A549 (cell line): ENCODE results near the gene EPHB1. TPM values are rescaled to one million over a fixed set of nuclear protein-coding genes. Genes with fewer than 3 reads are reported as not detected.

ENCODE experiments used
- ATAC-seq, 2 experiments: fragments of 200-7000 bp in 1 of 2; fragments of >200 bp in 1 of 2; cut with Nextera tagmentation in 1 of 2; cut with Tn5 transposase in 1 of 2; 3 replicates each; pipeline versions ENCODE4 v1.8.0 to v1.9.1; 2018 to 2020; ENCODE audit warnings: mild to moderate bottlenecking in 1 of 2, moderate library complexity in 1 of 2
- CTCF ChIA-PET: fragments of 300-600 bp; sonication (Branson Sonifier 250); formaldehyde crosslinking; extraction: SDS; loops from one replicate; lab custom pipeline; 2021; ENCODE audit warnings: antibody characterized with exemption, inconsistent platforms; lab: Yijun Ruan, JAX
- POLR2A ChIA-PET: fragments of 350-600 bp; formaldehyde crosslinking; extraction: SDS; loops from one replicate; lab custom pipeline; 2021; ENCODE audit warnings: antibody characterized with exemption, inconsistent platforms; lab: Yijun Ruan, JAX
- DNase-seq, 2 experiments: peaks; one replicate each; pipeline versions ENCODE4 v3.0.0 to v3.0.0-alpha.2; 2011 to 2016; ENCODE audit warnings: low read depth in 1 of 2, low spot score in 1 of 2
- FAIRE-seq: peaks from 2 replicates; lab custom pipeline; 2011; peaks lifted over from hg19 to GRCh38; lab: Jason Lieb, UNC
- H3K27ac ChIP-seq, 2 experiments: fragments of >200 bp; sonication (Bioruptor Twin); formaldehyde crosslinking; 3 replicates each; pipeline ENCODE4 v1.5.1; 2016 to 2017
- H3K4me1 ChIP-seq: fragments of >200 bp; sonication (Bioruptor Twin); formaldehyde crosslinking; 3 replicates; pipeline ENCODE4 v1.6.1; 2016
- H3K4me2 ChIP-seq: fragments of >200 bp; sonication (Bioruptor Twin); formaldehyde crosslinking; 3 replicates; pipeline ENCODE4 v1.6.1; 2016
- H3K4me3 ChIP-seq: fragments of >200 bp; sonication (Bioruptor Twin); formaldehyde crosslinking; 3 replicates; pipeline ENCODE4 v1.5.1; 2016
- H3K9me3 ChIP-seq: fragments of >200 bp; sonication (Bioruptor Twin); formaldehyde crosslinking; 3 replicates; pipeline ENCODE4 v1.6.1; 2016
- CHD4 ChIP-seq: fragments of 200-600 bp; sonication (generic); IDR thresholded peaks from 2 replicates; pipeline ENCODE4 v1.6.1; 2016; ENCODE audit warnings: antibody characterized with exemption, mild to moderate bottlenecking, borderline replicate concordance
- EHMT2 ChIP-seq: fragments of 200-600 bp; sonication (generic); IDR thresholded peaks from 2 replicates; pipeline ENCODE4 v1.6.1; 2016; ENCODE audit warnings: antibody characterized with exemption, low read depth, mild to moderate bottlenecking, moderate library complexity
- EP300 ChIP-seq, 2 experiments: fragments of >200 bp; sonication (Bioruptor Twin); formaldehyde crosslinking; IDR thresholded peaks; 2 replicates in 1 of 2; 3 replicates in 1 of 2; pipeline ENCODE4 v1.6.1; 2016 to 2017
- FOSB ChIP-seq: fragments of 250-450 bp; sonication (Bioruptor Pico); IDR thresholded peaks from 2 replicates; pipeline ENCODE4 v1.5.0; 2020; ENCODE audit warnings: mild to moderate bottlenecking, moderate library complexity
- FOXS1 ChIP-seq: fragments of 250-450 bp; sonication (Bioruptor Pico); IDR thresholded peaks from 2 replicates; pipeline ENCODE4 v1.5.0; 2020; ENCODE audit warnings: mild to moderate bottlenecking, moderate library complexity
- HOXA7 ChIP-seq: fragments of 250-450 bp; sonication (Bioruptor Pico); IDR thresholded peaks from 2 replicates; pipeline ENCODE4 v1.5.0; 2020; ENCODE audit warnings: mild to moderate bottlenecking, moderate library complexity
- HOXB13 ChIP-seq: fragments of 250-450 bp; sonication (Bioruptor Pico); IDR thresholded peaks from 2 replicates; pipeline ENCODE4 v1.5.0; 2020; ENCODE audit warnings: low read depth, mild to moderate bottlenecking, moderate library complexity
- JUNB ChIP-seq: fragments of >200 bp; sonication (Bioruptor Twin); formaldehyde crosslinking; IDR thresholded peaks from 2 replicates; pipeline ENCODE4 v1.6.1; 2016
- KDM5A ChIP-seq: fragments of 200-600 bp; sonication (generic); IDR thresholded peaks from 2 replicates; pipeline ENCODE4 v1.6.1; 2016; ENCODE audit warnings: antibody characterized with exemption, mild to moderate bottlenecking
- MAFK ChIP-seq: fragments of 450-650 bp; IDR thresholded peaks from 2 replicates; pipeline ENCODE4 v1.6.1; 2014; ENCODE audit not compliant: partially characterized antibody
- RARB ChIP-seq: fragments of 250-450 bp; sonication (Bioruptor Pico); IDR thresholded peaks from 2 replicates; pipeline ENCODE4 v1.8.0; 2021; ENCODE audit warnings: mild to moderate bottlenecking, moderate library complexity
- RCOR1 ChIP-seq: fragments of 150-350 bp; IDR thresholded peaks from 2 replicates; pipeline ENCODE4 v1.6.1; 2014; ENCODE audit warnings: antibody characterized with exemption, low read length, low read depth
- SREBF2 ChIP-seq: fragments of 450-650 bp; IDR thresholded peaks from 2 replicates; pipeline ENCODE4 v1.6.1; 2014; ENCODE audit warnings: mild to moderate bottlenecking, moderate library complexity
- ZC3H11A ChIP-seq: fragments of 450-650 bp; IDR thresholded peaks from 2 replicates; pipeline ENCODE4 v1.6.1; 2014; ENCODE audit warnings: antibody characterized with exemption, mild to moderate bottlenecking
- ZSCAN20 ChIP-seq: fragments of 250-450 bp; sonication (Bioruptor Pico); IDR thresholded peaks from 2 replicates; pipeline ENCODE4 v1.8.0; 2022; ENCODE audit warnings: mild to moderate bottlenecking, moderate library complexity
- WGBS: methylation state at CpG from one replicate; pipeline ENCODE4 v1.1.6; 2017; ENCODE audit errors: missing lambda C conversion rate; 5-methylcytosine and 5-hydroxymethylcytosine counted together
- polyA plus RNA-seq, 4 experiments: library from polyadenylated mRNA; depleted of rRNA in 3 of 4; stranded (reverse); fragments of >200 nt; fragmentation: RNase III in 1 of 4; extraction: RNeasy Plus Mini Kit Qiagen cat#74134 plus additional on column Dnase treatment in 1 of 4; gene quantifications; 2 replicates in 3 of 4; 3 replicates in 1 of 4; pipeline ENCODE4 v1.2.3, GENCODE V29; 2011 to 2017
- TF ChIP-seq, protein P1 (sequence below): IDR thresholded peaks from 2 replicates; pipeline ENCODE4 v1.6.1; 2012
- TF ChIP-seq, protein P2 (sequence below): fragments of >200 bp; sonication (Bioruptor Twin); formaldehyde crosslinking; IDR thresholded peaks from 2 replicates; pipeline ENCODE4 v1.6.1; 2016
- TF ChIP-seq, protein P3 (sequence below): fragments of 200-600 bp; sonication (generic); IDR thresholded peaks from 2 replicates; pipeline ENCODE4 v1.6.1; 2016; ENCODE audit warnings: antibody characterized with exemption, mild to moderate bottlenecking, moderate library complexity
- TF ChIP-seq, protein P4 (sequence below): fragments of 450-650 bp; IDR thresholded peaks from 2 replicates; pipeline ENCODE4 v1.6.1; 2014; ENCODE audit warnings: antibody characterized with exemption
- TF ChIP-seq, protein P5 (sequence below): fragments of 250-450 bp; sonication (Bioruptor Pico); IDR thresholded peaks from 2 replicates; pipeline ENCODE4 v1.5.0; 2020; ENCODE audit warnings: low read depth, mild to moderate bottlenecking, moderate library complexity
- TF ChIP-seq, protein P6 (sequence below): fragments of 250-450 bp; sonication (Bioruptor Pico); IDR thresholded peaks from 2 replicates; pipeline ENCODE4 v1.5.0; 2021; ENCODE audit warnings: mild to moderate bottlenecking, moderate library complexity, borderline replicate concordance

The EPHB1 gene
- polyA plus RNA-seq, 2 of the 4 experiments (the other 2 are of a cell fraction): 0.18 to 0.21 TPM

DNA sequence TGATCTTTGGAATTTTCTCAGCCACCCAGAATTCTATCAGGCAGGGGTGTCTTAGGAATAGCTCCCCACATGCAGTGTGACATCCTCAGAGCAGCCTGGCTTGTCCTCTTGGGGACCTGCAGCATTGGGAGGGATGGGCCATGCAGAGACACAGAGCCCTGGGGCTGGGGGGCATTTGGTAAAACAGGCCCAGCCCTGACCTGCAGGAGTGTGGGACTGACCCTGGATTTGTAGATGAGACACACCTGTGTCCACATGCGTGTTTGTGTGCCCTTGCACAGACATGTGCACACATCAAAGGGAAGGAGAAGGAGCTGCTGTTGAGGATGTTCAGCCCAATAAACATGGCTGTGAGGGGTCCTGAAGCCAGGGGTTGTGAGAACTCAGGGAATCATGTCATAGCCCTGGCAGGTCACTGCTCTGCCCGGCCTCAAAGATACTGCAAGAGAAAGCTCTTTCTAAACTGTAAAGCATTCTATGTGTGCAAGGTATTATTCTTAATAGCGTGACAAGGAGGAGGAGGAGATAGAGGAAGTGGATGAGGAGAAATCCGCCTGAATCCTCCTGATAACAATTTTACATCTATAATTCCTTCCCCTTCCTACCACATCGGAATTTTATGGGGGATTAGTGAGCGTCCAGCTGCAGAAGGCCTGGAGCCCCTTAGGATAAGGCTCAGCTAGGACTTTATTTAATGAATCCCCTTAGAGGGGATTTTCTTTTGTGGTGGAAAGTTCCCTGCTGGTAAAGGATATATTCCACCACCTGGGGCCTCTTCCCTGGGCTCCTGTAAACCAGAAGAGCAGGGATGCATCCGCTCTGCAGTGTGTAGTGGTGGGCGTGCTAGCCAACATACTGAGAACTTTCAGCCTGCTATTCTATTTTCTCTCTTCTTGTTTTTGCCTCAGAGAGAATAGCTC, 245.5 kb downstream of the EPHB1 start:
- Histone ChIP-seq H3K27ac (no peak overlapping the region), H3K9me3 (no peaks in the 10 kb centered on the region), H3K4me3 (no peak overlapping the region), H3K4me1 (no peaks in the 10 kb centered on the region), H3K4me2 (no peak overlapping the region)
- DNase-seq (no peak), FAIRE-seq (no peak), ATAC-seq (no peak)
- POLR2A ChIA-PET: no interaction called here
- TF ChIP-seq, protein P1, sequence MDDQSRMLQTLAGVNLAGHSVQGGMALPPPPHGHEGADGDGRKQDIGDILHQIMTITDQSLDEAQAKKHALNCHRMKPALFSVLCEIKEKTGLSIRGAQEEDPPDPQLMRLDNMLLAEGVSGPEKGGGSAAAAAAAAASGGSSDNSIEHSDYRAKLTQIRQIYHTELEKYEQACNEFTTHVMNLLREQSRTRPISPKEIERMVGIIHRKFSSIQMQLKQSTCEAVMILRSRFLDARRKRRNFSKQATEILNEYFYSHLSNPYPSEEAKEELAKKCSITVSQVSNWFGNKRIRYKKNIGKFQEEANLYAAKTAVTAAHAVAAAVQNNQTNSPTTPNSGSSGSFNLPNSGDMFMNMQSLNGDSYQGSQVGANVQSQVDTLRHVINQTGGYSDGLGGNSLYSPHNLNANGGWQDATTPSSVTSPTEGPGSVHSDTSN: no peak
- TF ChIP-seq, protein P2, sequence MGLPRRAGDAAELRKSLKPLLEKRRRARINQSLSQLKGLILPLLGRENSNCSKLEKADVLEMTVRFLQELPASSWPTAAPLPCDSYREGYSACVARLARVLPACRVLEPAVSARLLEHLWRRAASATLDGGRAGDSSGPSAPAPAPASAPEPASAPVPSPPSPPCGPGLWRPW: no peak
- TF ChIP-seq HOXB13 (CRISPR knock-in tag) (no peak), ZC3H11A (no peak), FOXS1 (CRISPR knock-in tag) (no peak)
- TF ChIP-seq, all 56 proteins: peak for 0
- WGBS: 46% methylated on average over 7 of the region's 8 CpGs
- CTCF ChIA-PET: interaction anchor here (1.1 kb wide), 1 partner anchor 23 kb away, joined by 3 read pairs; no protein-coding TSS in a partner anchor

DNA sequence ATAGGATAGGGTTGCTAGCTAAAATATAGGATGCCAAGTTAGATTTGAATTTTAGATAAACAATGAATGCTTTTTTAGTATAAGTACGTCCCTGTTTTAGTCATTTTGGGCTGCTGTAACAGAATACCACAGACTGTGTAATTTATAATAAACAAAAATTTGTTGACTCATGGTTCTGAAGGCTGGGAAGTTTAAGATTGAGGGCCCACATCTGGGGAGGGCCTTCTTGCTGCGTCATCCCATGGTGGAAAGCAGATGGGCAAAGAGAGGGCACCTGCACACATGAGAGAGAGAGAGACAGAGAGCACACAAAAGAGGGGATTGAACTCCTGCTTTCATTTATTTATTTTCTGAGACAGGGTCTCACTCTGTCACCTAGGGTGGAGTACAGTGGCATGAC, 246.5 kb downstream of the EPHB1 start:
- no peaks in the 10 kb centered on the region for H3K4me1 ChIP-seq
- no peak for TF ChIP-seq RARB (CRISPR knock-in tag)
- TF ChIP-seq ZSCAN20 (CRISPR knock-in tag): no peak
- TF ChIP-seq, protein P3, sequence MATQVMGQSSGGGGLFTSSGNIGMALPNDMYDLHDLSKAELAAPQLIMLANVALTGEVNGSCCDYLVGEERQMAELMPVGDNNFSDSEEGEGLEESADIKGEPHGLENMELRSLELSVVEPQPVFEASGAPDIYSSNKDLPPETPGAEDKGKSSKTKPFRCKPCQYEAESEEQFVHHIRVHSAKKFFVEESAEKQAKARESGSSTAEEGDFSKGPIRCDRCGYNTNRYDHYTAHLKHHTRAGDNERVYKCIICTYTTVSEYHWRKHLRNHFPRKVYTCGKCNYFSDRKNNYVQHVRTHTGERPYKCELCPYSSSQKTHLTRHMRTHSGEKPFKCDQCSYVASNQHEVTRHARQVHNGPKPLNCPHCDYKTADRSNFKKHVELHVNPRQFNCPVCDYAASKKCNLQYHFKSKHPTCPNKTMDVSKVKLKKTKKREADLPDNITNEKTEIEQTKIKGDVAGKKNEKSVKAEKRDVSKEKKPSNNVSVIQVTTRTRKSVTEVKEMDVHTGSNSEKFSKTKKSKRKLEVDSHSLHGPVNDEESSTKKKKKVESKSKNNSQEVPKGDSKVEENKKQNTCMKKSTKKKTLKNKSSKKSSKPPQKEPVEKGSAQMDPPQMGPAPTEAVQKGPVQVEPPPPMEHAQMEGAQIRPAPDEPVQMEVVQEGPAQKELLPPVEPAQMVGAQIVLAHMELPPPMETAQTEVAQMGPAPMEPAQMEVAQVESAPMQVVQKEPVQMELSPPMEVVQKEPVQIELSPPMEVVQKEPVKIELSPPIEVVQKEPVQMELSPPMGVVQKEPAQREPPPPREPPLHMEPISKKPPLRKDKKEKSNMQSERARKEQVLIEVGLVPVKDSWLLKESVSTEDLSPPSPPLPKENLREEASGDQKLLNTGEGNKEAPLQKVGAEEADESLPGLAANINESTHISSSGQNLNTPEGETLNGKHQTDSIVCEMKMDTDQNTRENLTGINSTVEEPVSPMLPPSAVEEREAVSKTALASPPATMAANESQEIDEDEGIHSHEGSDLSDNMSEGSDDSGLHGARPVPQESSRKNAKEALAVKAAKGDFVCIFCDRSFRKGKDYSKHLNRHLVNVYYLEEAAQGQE: no peak
- TF ChIP-seq, protein P4, sequence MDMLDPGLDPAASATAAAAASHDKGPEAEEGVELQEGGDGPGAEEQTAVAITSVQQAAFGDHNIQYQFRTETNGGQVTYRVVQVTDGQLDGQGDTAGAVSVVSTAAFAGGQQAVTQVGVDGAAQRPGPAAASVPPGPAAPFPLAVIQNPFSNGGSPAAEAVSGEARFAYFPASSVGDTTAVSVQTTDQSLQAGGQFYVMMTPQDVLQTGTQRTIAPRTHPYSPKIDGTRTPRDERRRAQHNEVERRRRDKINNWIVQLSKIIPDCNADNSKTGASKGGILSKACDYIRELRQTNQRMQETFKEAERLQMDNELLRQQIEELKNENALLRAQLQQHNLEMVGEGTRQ: no peak
- no peak for TF ChIP-seq EP300 (IDR thresholded peaks at IDR 0.05)
- no peak for TF ChIP-seq EHMT2
- no peak for TF ChIP-seq FOSB (CRISPR knock-in tag)
- no peak for TF ChIP-seq HOXA7 (CRISPR knock-in tag)
- no peak for TF ChIP-seq SREBF2
- CTCF ChIA-PET: interaction anchor here (1.1 kb wide), 1 partner anchor 24 kb away, joined by 3 read pairs; no protein-coding TSS in a partner anchor
- no peak overlapping the region for H3K4me3 ChIP-seq
- ATAC-seq (no peak), FAIRE-seq (no peak), DNase-seq (no peak)
- POLR2A ChIA-PET: no interaction called here
- no peak overlapping the region for H3K27ac ChIP-seq
- no peak overlapping the region for H3K4me2 ChIP-seq
- no peaks in the 10 kb centered on the region for H3K9me3 ChIP-seq
- WGBS: 41% methylated on average over 2 of the region's 2 CpGs

DNA sequence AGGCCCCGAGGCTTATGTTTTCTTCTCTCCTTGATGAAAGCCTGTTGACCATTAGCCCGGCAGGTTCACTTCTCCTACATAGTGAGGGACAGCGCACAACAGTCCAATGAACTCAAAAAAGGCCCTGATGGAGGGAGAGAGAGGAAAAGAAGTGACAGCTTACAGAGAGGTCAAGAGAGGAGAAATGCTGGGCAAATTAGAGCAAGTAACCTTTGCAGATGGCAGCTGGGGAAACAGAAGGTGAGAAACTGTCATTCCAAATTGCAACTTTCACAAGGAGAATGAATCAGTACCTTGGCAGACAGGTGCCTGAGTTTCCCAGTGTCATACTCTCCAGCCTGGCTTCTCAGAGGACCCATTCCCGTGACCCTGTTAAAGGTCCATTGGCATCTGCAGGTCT, 252.0 kb downstream of the EPHB1 start:
- DNase-seq (no peak), FAIRE-seq (no peak), ATAC-seq (no peak)
- CTCF ChIA-PET: interaction anchor here (0.9 kb wide), 1 partner anchor 446 kb away, joined by 3 read pairs; no protein-coding TSS in a partner anchor
- H3K4me1 ChIP-seq: no peaks in the 10 kb centered on the region
- H3K27ac ChIP-seq: no peak overlapping the region
- no peak overlapping the region for H3K4me2 ChIP-seq
- POLR2A ChIA-PET: no interaction called here
- no peak overlapping the region for H3K4me3 ChIP-seq
- WGBS: 6% methylated on average over 4 of the region's 4 CpGs
- no peak for TF ChIP-seq MAFK
- TF ChIP-seq, protein P5, sequence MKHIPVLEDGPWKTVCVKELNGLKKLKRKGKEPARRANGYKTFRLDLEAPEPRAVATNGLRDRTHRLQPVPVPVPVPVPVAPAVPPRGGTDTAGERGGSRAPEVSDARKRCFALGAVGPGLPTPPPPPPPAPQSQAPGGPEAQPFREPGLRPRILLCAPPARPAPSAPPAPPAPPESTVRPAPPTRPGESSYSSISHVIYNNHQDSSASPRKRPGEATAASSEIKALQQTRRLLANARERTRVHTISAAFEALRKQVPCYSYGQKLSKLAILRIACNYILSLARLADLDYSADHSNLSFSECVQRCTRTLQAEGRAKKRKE: no peak
- no peak for TF ChIP-seq JUNB
- TF ChIP-seq, protein P2: no peak
- TF ChIP-seq CHD4: no peak
- no peak for TF ChIP-seq RCOR1
- TF ChIP-seq KDM5A: no peak
- TF ChIP-seq, protein P6, sequence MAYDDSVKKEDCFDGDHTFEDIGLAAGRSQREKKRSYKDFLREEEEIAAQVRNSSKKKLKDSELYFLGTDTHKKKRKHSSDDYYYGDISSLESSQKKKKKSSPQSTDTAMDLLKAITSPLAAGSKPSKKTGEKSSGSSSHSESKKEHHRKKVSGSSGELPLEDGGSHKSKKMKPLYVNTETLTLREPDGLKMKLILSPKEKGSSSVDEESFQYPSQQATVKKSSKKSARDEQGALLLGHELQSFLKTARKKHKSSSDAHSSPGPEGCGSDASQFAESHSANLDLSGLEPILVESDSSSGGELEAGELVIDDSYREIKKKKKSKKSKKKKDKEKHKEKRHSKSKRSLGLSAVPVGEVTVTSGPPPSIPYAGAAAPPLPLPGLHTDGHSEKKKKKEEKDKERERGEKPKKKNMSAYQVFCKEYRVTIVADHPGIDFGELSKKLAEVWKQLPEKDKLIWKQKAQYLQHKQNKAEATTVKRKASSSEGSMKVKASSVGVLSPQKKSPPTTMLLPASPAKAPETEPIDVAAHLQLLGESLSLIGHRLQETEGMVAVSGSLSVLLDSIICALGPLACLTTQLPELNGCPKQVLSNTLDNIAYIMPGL: no peak
- H3K9me3 ChIP-seq: no peaks in the 10 kb centered on the region
